GM10847 (cell line): ENCODE measurements around the gene AUTS2.

Experiments used
- POLR2A ChIP-seq: IDR thresholded peaks from 2 replicates; pipeline ENCODE4 v1.6.1; 2011; ENCODE audit not compliant: insufficient read length; ENCODE audit errors: extremely low read depth

AUTS2 gene

DNA sequence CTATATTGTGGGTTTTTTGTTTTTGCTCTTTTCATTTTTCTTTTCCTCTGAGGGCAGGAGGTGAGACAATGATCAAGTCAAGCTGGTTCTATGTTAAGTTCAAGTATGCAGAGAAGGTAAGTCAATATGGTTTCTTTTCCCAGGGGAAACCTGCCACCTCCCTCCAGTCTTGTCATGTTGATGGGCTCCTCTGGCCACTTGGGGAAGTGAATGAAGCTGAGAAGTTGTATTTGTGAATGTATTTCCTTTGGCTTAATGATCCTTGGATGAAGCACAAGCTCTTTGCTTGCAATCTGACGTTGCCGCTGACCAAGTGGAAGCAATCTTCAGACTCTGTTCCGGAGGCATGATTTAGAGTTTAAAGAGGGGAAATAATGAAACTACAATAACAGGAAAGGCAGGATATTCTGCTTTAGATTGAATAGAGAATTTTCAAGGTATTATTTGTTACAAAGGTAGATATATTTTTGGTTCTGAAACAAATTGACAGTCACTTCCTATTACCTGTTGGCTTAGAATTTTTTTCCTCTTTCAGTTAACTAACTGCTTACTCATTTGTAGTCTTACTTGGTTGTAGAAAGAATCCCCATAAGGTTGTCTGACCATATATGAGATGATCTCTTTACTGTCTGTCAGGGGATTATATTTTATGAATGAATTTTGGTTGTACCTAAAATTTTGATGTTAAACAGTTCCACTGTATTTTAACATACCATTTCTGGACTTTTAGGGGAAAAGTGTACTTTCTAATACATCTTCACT lies 369.6 kb downstream of the AUTS2 start:
- no peak for TF ChIP-seq POLR2A

GRCh38 chr7:69968969-69969556 lies 370.8 kb downstream of the AUTS2 start:
- no peak for TF ChIP-seq POLR2A

GRCh38 chr7:69981646-69982045 lies 383.4 kb downstream of the AUTS2 start:
- no peak for TF ChIP-seq POLR2A

DNA sequence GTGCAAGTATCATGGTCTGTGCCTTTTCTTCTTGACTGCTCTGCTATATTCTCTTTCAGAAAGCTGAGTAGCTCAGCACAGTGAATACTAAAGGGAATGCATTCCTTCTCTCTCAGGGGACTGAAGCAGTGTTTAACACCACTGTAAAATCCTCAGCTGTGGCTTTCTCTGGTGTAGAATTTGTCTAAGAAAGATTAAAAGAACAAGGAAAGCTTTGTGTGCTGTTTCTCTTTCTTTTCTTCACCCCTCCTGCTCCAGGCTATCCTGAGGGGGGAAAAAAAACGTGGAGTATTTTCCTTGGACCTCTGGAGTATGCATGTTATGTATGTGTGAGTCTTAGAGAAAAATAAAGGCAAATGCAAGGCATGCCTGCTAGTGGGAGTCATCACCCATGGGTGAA lies 383.9 kb downstream of the AUTS2 start:
- TF ChIP-seq POLR2A, result no peak

- TF ChIP-seq POLR2A, result no peak
Measured at GRCh38 chr7:69989551-69989950, 391.3 kb downstream of the AUTS2 start.

- no peak for TF ChIP-seq POLR2A
Measured at GRCh38 chr7:69992938-69993337, 394.7 kb downstream of the AUTS2 start.

DNA sequence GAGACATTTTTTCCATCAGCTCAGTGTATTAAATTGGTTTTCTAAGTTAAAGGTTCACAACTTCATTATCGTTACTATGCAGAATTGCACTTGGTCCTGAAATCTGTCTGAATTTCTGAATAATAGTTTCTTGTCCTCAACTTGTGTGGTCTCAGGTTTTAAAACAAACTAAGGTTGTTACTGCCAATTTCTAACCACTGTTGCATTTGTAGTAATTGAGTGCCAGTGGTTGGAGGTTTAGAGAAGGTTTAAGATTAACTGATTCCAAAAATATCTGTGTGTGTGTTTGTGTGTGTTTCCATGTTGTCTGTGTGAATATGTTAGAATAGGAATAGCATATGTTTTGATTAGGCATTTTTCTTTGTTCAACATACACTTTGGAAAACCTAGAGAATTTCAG lies 395.9 kb downstream of the AUTS2 start:
- TF ChIP-seq POLR2A, result no peak

GRCh38 chr7:69994886-69995542 lies 396.7 kb downstream of the AUTS2 start:
- TF ChIP-seq POLR2A, result no peak

DNA sequence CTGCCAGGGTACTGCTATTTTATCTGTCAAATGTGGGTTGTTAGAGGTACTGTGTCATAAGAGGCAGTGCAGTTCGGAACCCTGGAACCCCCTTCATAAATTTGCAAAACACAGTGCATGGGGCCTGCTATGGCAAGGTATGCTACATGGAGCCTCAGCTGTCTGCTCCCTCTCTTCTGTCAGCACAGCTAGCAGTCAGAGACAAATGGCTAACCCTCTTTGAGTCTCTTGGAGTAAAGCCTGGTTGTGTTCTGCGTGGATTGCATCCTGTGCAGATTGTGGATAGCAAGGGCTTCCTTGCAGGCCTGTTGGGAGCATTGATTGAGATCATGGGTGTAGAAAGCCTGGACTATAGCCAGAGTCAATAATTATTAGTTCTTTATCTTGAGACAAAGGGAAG lies 397.8 kb downstream of the AUTS2 start:
- TF ChIP-seq POLR2A, result no peak

- no peak for TF ChIP-seq POLR2A
Measured at GRCh38 chr7:70000737-70001348, 402.6 kb downstream of the AUTS2 start.

- no peak for TF ChIP-seq POLR2A
Measured at GRCh38 chr7:70005480-70005879, 407.2 kb downstream of the AUTS2 start.

DNA sequence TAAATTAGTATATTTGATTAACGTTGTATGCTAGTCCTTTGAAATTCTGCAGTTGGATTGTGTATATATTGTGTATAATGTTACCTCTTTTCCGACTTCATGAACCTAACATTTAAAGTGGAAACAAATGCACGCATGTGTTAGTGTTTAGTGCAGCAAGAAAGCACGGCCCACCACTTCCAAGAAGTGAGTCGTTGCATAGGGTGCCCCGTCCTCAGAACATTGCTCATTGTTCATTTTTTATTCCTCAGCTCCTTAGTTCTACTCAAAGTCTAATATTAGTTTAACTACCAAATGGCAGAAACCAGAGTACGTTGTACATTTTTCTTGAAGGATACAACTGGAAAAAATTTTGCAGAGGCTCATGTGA lies 407.6 kb downstream of the AUTS2 start:
- no peak for TF ChIP-seq POLR2A

DNA sequence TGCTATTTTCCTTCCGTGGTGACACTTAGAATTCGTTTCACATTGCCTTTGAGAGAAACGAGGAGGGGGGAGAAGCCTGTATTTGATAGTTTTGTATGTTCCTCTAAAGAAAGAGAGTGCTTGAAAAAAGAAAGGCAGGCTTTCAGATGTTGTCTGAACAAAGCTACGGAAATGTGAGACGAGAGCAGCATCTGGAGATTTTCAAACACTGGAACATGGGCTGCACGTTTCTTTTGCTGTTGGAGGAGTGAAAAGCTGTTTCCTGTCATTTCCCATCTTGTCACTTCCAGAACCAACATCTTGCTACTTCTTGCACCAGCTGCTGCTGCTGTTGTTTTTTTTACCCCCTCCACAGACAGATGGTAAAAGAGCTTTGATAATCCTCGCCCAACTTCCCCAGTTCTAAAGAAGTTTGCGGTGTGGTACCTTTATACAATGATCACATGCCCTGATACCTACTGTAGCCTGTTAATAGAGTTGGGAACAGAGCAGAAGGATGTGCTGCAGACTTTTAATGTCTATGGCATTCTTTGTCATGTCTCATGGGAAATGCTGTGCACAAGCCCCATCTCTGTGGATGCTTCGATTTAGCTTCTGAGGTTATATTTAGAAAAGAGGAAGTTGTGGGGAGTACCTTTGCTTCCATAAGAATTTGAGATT lies 408.1 kb downstream of the AUTS2 start:
- TF ChIP-seq POLR2A, result no peak

- no peak for TF ChIP-seq POLR2A
Measured at GRCh38 chr7:70008466-70008865, 410.2 kb downstream of the AUTS2 start.

DNA sequence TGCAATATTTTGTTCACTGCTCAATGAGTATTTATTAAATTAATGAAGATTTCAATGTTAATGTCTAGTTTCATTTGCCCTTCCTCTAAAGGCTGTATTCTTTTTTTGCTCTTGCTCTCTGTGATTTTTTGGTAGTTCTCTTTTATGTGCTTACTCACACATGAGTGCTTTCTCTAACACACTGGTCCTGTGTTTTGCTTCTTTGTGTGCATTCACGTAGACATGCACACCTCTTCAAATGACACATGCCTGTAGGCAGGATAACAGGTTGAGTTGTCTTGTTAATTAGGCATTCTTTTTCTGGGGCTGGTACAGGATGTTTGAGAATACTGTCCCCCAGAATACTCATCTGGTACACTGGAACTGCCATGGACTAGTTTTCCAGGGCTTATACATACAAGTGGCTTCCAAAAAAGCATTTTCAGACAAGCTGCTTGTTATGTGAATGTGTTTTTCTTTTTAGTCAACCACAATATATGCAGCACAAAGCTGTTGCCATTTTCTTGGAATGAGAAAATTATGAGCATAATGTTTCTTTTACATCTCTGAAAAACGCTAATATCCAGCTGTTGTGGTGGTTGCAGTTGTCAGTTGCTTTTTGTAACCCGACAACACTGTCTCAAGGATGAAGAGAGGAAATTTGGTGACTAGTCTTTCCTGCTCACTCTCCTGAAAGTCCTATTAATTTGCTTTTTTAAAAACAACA lies 416.4 kb downstream of the AUTS2 start:
- no peak for TF ChIP-seq POLR2A
